ENCODE data around the gene SBK1. TPM values are rescaled to one million over a fixed set of nuclear protein-coding genes. Genes with fewer than 3 reads are reported as not detected.

The SBK1 gene
- total and polyA plus RNA-seq, 2 of the 4 experiments (the other 2 are of a cell fraction), result under 0.01 to 0.05 TPM

DNA sequence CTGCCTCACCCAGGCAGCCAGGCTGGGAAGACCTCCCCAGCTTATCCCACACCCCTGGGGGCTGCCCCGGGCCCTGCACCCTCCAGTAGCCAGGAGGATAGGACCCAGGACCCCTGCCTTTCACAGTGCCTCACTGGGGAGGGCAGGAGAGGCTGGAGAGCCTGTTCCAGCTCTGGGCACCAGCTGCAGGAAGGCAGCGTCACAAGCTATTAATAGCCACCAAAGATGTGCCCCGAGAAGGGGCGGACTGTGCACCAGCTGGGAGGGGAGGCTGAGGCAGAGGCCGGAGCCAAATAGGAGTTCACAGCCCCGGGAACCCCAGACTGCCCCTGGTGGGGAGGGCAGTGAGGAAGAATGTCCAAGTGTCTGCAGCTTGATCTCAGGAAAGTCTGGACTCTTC lies 8.8 kb downstream of the SBK1 start:
- Histone ChIP-seq H3K23ac (ENCODE audit: low read depth, low read length) (no peak overlapping the region), H3K27ac (ENCODE audit: insufficient read depth, low read length) (no peak overlapping the region), H4K5ac (ENCODE audit: low read depth, low read length) (no peak overlapping the region), H3K4me1 (ENCODE audit: control insufficient read depth, insufficient read depth, low read length) (no peaks in the 10 kb centered on the region), H3K18ac (ENCODE audit: low read depth, low read length) (no peak overlapping the region), H2AK5ac (ENCODE audit: low read depth, low read length) (no peak overlapping the region), H3K9ac (ENCODE audit: low read depth, low read length) (no peak overlapping the region), H3K79me1 (ENCODE audit: low read depth in 1 of 2, low read length in 2 of 2) (no peaks in the 10 kb centered on the region), H3K27me3 (ENCODE audit: control insufficient read depth, insufficient read depth, low read length) (peaks cover 16% of the 10 kb centered on the region), H2BK5ac (ENCODE audit: low read depth, low read length, poor library complexity, severe bottlenecking) (no peak overlapping the region), H2BK20ac (ENCODE audit: low read depth, low read length) (no peak overlapping the region), H4K20me1 (ENCODE audit: insufficient read depth, low read length) (no peaks in the 10 kb centered on the region), H2AK9ac (replicated peaks; ENCODE audit: low read depth, low read length, poor library complexity) (no peak overlapping the region), H3K56ac (ENCODE audit: extremely low read depth, insufficient read depth, low read length) (no peak overlapping the region), H3K9me1 (ENCODE audit: insufficient read depth, low read length) (no peaks in the 10 kb centered on the region), H3K36me3 (ENCODE audit: control insufficient read depth, insufficient read depth, low read length) (no peaks in the 10 kb centered on the region), H2AFZ (replicated peaks; ENCODE audit: low read length, poor library complexity) (no peak overlapping the region), H2BK15ac (ENCODE audit: low read depth, low read length) (no peak overlapping the region), H4K8ac (ENCODE audit: low read depth in 2 of 2, low read length in 2 of 2) (no peak overlapping the region), H3K4me2 (ENCODE audit: low read depth, low read length) (no peak overlapping the region), H3K9me3 (ENCODE audit: control insufficient read depth, insufficient read depth, low read length) (no peaks in the 10 kb centered on the region), H4K91ac (ENCODE audit: insufficient read depth, low read depth, low read length) (no peak overlapping the region), H3K4me3 (ENCODE audit: insufficient read depth, low read depth, low read length) (no peak overlapping the region), H3K14ac (replicated peaks; ENCODE audit: low read depth, low read length) (no peak overlapping the region), H2BK120ac (ENCODE audit: low read depth, low read length) (no peak overlapping the region), H3K4ac (ENCODE audit: low read depth, low read length) (no peak overlapping the region)
- dilution Hi-C loops (cut with HindIII; ENCODE audit: low sequenced_read_pairs, unreplicated experiment), result no loop called here
- DNase-seq (no peak), ATAC-seq (ENCODE audit: low read depth) (no peak)
- ChIA-PET POLR2A (ENCODE audit: unreplicated experiment) (no interaction called here), CTCF (no interaction called here)
- in situ Hi-C loops (cut with MboI; ENCODE audit: low sequenced_read_pairs), result no loop called here
- WGBS, 2 experiments (ENCODE audit: extremely low coverage in 2 of 2, insufficient read length in 1 of 2), result no CpG with 5 or more reads among the region's 6 CpGs
- intact Hi-C loops (cut with micrococcal nuclease), result no loop called here
- no TSS peak for BruUV-seq (replicated peaks)
- TF ChIP-seq, protein P1, sequence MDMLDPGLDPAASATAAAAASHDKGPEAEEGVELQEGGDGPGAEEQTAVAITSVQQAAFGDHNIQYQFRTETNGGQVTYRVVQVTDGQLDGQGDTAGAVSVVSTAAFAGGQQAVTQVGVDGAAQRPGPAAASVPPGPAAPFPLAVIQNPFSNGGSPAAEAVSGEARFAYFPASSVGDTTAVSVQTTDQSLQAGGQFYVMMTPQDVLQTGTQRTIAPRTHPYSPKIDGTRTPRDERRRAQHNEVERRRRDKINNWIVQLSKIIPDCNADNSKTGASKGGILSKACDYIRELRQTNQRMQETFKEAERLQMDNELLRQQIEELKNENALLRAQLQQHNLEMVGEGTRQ (IDR thresholded peaks at IDR 0.05; ENCODE audit: low read depth, low read length), result no peak
- no peak for TF ChIP-seq MAZ (IDR thresholded peaks at IDR 0.05; ENCODE audit: borderline replicate concordance, low read depth, low read length)
- no peak for TF ChIP-seq RFX5 (IDR thresholded peaks at IDR 0.05; ENCODE audit: low read depth, low read length)
- TF ChIP-seq NFE2L2 (IDR thresholded peaks at IDR 0.05; ENCODE audit: low read depth, low read length), result no peak
- no peak for TF ChIP-seq MAFK (IDR thresholded peaks at IDR 0.05; ENCODE audit: low read depth, low read length)
- TF ChIP-seq, protein P2, sequence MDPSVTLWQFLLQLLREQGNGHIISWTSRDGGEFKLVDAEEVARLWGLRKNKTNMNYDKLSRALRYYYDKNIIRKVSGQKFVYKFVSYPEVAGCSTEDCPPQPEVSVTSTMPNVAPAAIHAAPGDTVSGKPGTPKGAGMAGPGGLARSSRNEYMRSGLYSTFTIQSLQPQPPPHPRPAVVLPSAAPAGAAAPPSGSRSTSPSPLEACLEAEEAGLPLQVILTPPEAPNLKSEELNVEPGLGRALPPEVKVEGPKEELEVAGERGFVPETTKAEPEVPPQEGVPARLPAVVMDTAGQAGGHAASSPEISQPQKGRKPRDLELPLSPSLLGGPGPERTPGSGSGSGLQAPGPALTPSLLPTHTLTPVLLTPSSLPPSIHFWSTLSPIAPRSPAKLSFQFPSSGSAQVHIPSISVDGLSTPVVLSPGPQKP (IDR thresholded peaks at IDR 0.05; ENCODE audit: borderline replicate concordance, low read depth, low read length), result no peak
- no peak for TF ChIP-seq RCOR1 (IDR thresholded peaks at IDR 0.05; ENCODE audit: insufficient replicate concordance, low read length)
- no peak for TF ChIP-seq RAD21 (IDR thresholded peaks at IDR 0.05; ENCODE audit: low read length)
- TF ChIP-seq CHD1 (IDR thresholded peaks at IDR 0.05; ENCODE audit: low read depth, low read length), result no peak

Data from IMR-90 (cell line).